Measurements from ENCODE around the gene BPI. TPM values are rescaled to one million over a fixed set of nuclear protein-coding genes. Genes with fewer than 3 reads are reported as not detected.

Gene BPI
- total and polyA plus RNA-seq, 2 donors (not counting 1 experiment from before 2014, with no cell fraction given): not detected

GRCh38 chr20:38262931-38263330 is 41.0 kb upstream of the BPI start:
- H3K79me2 ChIP-seq (ENCODE audit: control insufficient read depth, insufficient read depth, low read length): no peaks in the 10 kb centered on the region
- peaks cover 5% of the 10 kb centered on the region for H3K4me1 ChIP-seq (ENCODE audit: control insufficient read depth, extremely low read depth, insufficient read depth, low read length)
- H2AFZ ChIP-seq (ENCODE audit: low read length): no peak overlapping the region
- H3K36me3 ChIP-seq (ENCODE audit: control insufficient read depth, insufficient read depth, low read length): no peaks in the 10 kb centered on the region
- no peak overlapping the region for H3K27ac ChIP-seq (ENCODE audit: insufficient read depth, low read length)
- H3K27me3 ChIP-seq (ENCODE audit: control insufficient read depth, insufficient read depth, low read length): no peaks in the 10 kb centered on the region
- DNase-seq (ENCODE audit: low read depth in 2 of 2): no peak
- TF ChIP-seq CTCF (conservative IDR thresholded peaks at IDR 0.05 in 1 of 2, IDR thresholded peaks at IDR 0.05 in 1 of 2; ENCODE audit: low read depth in 1 of 2, low read length in 2 of 2) (no peak), EZH2 (IDR thresholded peaks at IDR 0.05; ENCODE audit: low read length, missing control alignments) (no peak)
- H3K4me2 ChIP-seq (ENCODE audit: extremely low read depth, insufficient read depth, low read length): no peak overlapping the region
- H3K4me3 ChIP-seq (replicated peaks in 1 of 4; ENCODE audit: control extremely low read depth in 1 of 4, insufficient read depth in 1 of 4, low read depth in 3 of 4, low read length in 4 of 4): no peak overlapping the region
- no peak overlapping the region for H3K9ac ChIP-seq (ENCODE audit: insufficient read depth, low read length)
- no peaks in the 10 kb centered on the region for H3K9me3 ChIP-seq (ENCODE audit: control insufficient read depth, insufficient read depth, low read depth, low read length)
- no peaks in the 10 kb centered on the region for H4K20me1 ChIP-seq (ENCODE audit: control insufficient read depth, extremely low read depth, insufficient read depth, low read length)

GRCh38 chr20:38266426-38266825 is 37.5 kb upstream of the BPI start:
- TF ChIP-seq EZH2 (IDR thresholded peaks at IDR 0.05; ENCODE audit: low read length, missing control alignments): no peak
- no peak for TF ChIP-seq CTCF (conservative IDR thresholded peaks at IDR 0.05 in 1 of 2, IDR thresholded peaks at IDR 0.05 in 1 of 2; ENCODE audit: low read depth in 1 of 2, low read length in 2 of 2)
- H3K4me1 ChIP-seq (ENCODE audit: control insufficient read depth, extremely low read depth, insufficient read depth, low read length): peaks cover 8% of the 10 kb centered on the region
- H3K27ac ChIP-seq (ENCODE audit: insufficient read depth, low read length): no peak overlapping the region
- H3K27me3 ChIP-seq (ENCODE audit: control insufficient read depth, insufficient read depth, low read length): no peaks in the 10 kb centered on the region
- H3K4me3 ChIP-seq (replicated peaks in 1 of 4; ENCODE audit: control extremely low read depth in 1 of 4, insufficient read depth in 1 of 4, low read depth in 3 of 4, low read length in 4 of 4): no peak overlapping the region
- no peaks in the 10 kb centered on the region for H3K79me2 ChIP-seq (ENCODE audit: control insufficient read depth, insufficient read depth, low read length)
- H3K9ac ChIP-seq (ENCODE audit: insufficient read depth, low read length): no peak overlapping the region
- H3K4me2 ChIP-seq (ENCODE audit: extremely low read depth, insufficient read depth, low read length): no peak overlapping the region
- H3K9me3 ChIP-seq (ENCODE audit: control insufficient read depth, insufficient read depth, low read depth, low read length): no peaks in the 10 kb centered on the region
- H3K36me3 ChIP-seq (ENCODE audit: control insufficient read depth, insufficient read depth, low read length): no peaks in the 10 kb centered on the region
- no peaks in the 10 kb centered on the region for H4K20me1 ChIP-seq (ENCODE audit: control insufficient read depth, extremely low read depth, insufficient read depth, low read length)
- DNase-seq (ENCODE audit: low read depth in 2 of 2): no peak
- no peak overlapping the region for H2AFZ ChIP-seq (ENCODE audit: low read length)

- no peak overlapping the region for H3K4me3 ChIP-seq (replicated peaks in 1 of 4; ENCODE audit: control extremely low read depth in 1 of 4, insufficient read depth in 1 of 4, low read depth in 3 of 4, low read length in 4 of 4)
- no peak overlapping the region for H2AFZ ChIP-seq (ENCODE audit: low read length)
- H3K4me1 ChIP-seq (ENCODE audit: control insufficient read depth, extremely low read depth, insufficient read depth, low read length): peaks cover 11% of the 10 kb centered on the region
- no peaks in the 10 kb centered on the region for H3K9me3 ChIP-seq (ENCODE audit: control insufficient read depth, insufficient read depth, low read depth, low read length)
- no peaks in the 10 kb centered on the region for H4K20me1 ChIP-seq (ENCODE audit: control insufficient read depth, extremely low read depth, insufficient read depth, low read length)
- H3K79me2 ChIP-seq (ENCODE audit: control insufficient read depth, insufficient read depth, low read length): no peaks in the 10 kb centered on the region
- H3K27ac ChIP-seq (ENCODE audit: insufficient read depth, low read length): no peak overlapping the region
- DNase-seq (ENCODE audit: low read depth in 2 of 2): no peak
- TF ChIP-seq EZH2 (IDR thresholded peaks at IDR 0.05; ENCODE audit: low read length, missing control alignments): no peak
- no peak for TF ChIP-seq CTCF (conservative IDR thresholded peaks at IDR 0.05 in 1 of 2, IDR thresholded peaks at IDR 0.05 in 1 of 2; ENCODE audit: low read depth in 1 of 2, low read length in 2 of 2)
- no peaks in the 10 kb centered on the region for H3K27me3 ChIP-seq (ENCODE audit: control insufficient read depth, insufficient read depth, low read length)
- no peaks in the 10 kb centered on the region for H3K36me3 ChIP-seq (ENCODE audit: control insufficient read depth, insufficient read depth, low read length)
- no peak overlapping the region for H3K4me2 ChIP-seq (ENCODE audit: extremely low read depth, insufficient read depth, low read length)
- no peak overlapping the region for H3K9ac ChIP-seq (ENCODE audit: insufficient read depth, low read length)
Measured at GRCh38 chr20:38267296-38267695, 36.7 kb upstream of the BPI start.

All from fibroblast of lung (primary cell).